K562 (cell line): Measurements from ENCODE around the gene RRP7A. TPM values are rescaled to one million over a fixed set of nuclear protein-coding genes. Genes with fewer than 3 reads are reported as not detected.

ENCODE experiments used
- ATAC-seq: fragments of 200-7000 bp; cut with Tn5 transposase; 3 replicates; pipeline ENCODE4 v1.9.1; 2020; ENCODE audit warnings: moderate library complexity
- Bru-seq: library from RNA; stranded (reverse); fragments of 400-500 nt; gene quantifications from one replicate; lab custom pipeline; 2021; lab: Mats Ljungman, UMichigan
- BruChase-seq, 2 experiments: library from RNA; stranded (reverse); fragments of 400-500 nt; gene quantifications; one replicate each; lab custom pipeline; 2021; lab: Mats Ljungman, UMichigan
- BruUV-seq: library from RNA; stranded (reverse); fragments of 400-500 nt; replicated peaks from 2 replicates; lab custom pipeline; 2021; lab: Mats Ljungman, UMichigan
- CTCF ChIA-PET: fragments of 300-600 bp; formaldehyde crosslinking; extraction: SDS; loops from one replicate; lab custom pipeline; 2021; ENCODE audit warnings: low intra/inter-chr PET ratio; lab: Yijun Ruan, JAX
- POLR2A ChIA-PET: fragments of 300-600, 350-650 bp; sonication (Branson Sonifier 250); formaldehyde crosslinking; extraction: SDS; loops from one replicate; lab custom pipeline; 2021; ENCODE audit warnings: antibody characterized with exemption, inconsistent platforms; lab: Yijun Ruan, JAX
- DNase-seq, 4 experiments: peaks; one replicate each; pipeline versions ENCODE4 v3.0.0 to v3.0.0-alpha.2; 2011 to 2018; ENCODE audit warnings: low spot score in 3 of 4, mixed read lengths in 3 of 4; ENCODE audit errors: extremely low read depth in 1 of 4
- FAIRE-seq: peaks from 2 replicates; lab custom pipeline; 2011; peaks lifted over from hg19 to GRCh38; lab: Jason Lieb, UNC
- H2AFZ ChIP-seq: 2 replicates; pipeline ENCODE4 v1.6.0; 2011; ENCODE audit warnings: low read depth, low read length, control low read depth, inconsistent platforms
- H3K27ac ChIP-seq: fragments of 200-600 bp; 3 replicates; pipeline ENCODE4 v1.8.0; 2011; ENCODE audit warnings: low read depth, mild to moderate bottlenecking, control low read depth, inconsistent platforms, low read length, moderate library complexity, mixed read lengths; ENCODE audit errors: extremely low read depth
- H3K27me3 ChIP-seq, 2 experiments: fragments of 300-600 bp in 1 of 2; 2 replicates in 1 of 2; 3 replicates in 1 of 2; pipeline versions ENCODE4 v1.6.0 to v1.8.0; 2011; ENCODE audit warnings: inconsistent platforms in 2 of 2, low read length in 2 of 2, mild to moderate bottlenecking in 1 of 2, mixed read lengths in 1 of 2, moderate library complexity in 1 of 2; ENCODE audit not compliant: control insufficient read depth in 2 of 2, insufficient read depth in 2 of 2
- H3K36me3 ChIP-seq: fragments of 300-600 bp; 3 replicates; pipeline ENCODE4 v1.8.0; 2011; ENCODE audit warnings: mild to moderate bottlenecking, low read length, inconsistent platforms; ENCODE audit not compliant: control insufficient read depth, insufficient read depth
- H3K4me1 ChIP-seq, 2 experiments: fragments of 200-600 bp in 1 of 2; replicated peaks in 1 of 2; 2 replicates in 1 of 2; 3 replicates in 1 of 2; pipeline versions ENCODE4 v1.5.1 to v1.8.0; 2011; ENCODE audit warnings: inconsistent platforms in 2 of 2, low read length in 2 of 2, mild to moderate bottlenecking in 1 of 2, mixed read lengths in 1 of 2, moderate library complexity in 1 of 2; ENCODE audit not compliant: control insufficient read depth in 2 of 2, insufficient read depth in 2 of 2
- H3K4me2 ChIP-seq: 2 replicates; pipeline ENCODE4 v1.6.1; 2011; ENCODE audit warnings: low read length, control low read depth, inconsistent platforms, mixed read lengths; ENCODE audit not compliant: insufficient read depth
- H3K4me3 ChIP-seq: fragments of 200-600 bp; sonication (generic), shearing (Covaris generic); 2 replicates; pipeline ENCODE4 v1.5.1; 2016; ENCODE audit warnings: control low read depth, inconsistent platforms
- H3K79me2 ChIP-seq: fragments of 200-600 bp; 3 replicates; pipeline ENCODE4 v1.8.0; 2011; ENCODE audit warnings: low read length, inconsistent platforms; ENCODE audit not compliant: control insufficient read depth, insufficient read depth
- H3K9ac ChIP-seq, 2 experiments: 2 replicates each; pipeline versions ENCODE4 v1.6.0 to v1.6.1; 2011; ENCODE audit warnings: low read depth in 2 of 2, low read length in 2 of 2, control low read depth in 1 of 2, inconsistent platforms in 1 of 2, mild to moderate bottlenecking in 1 of 2, mixed read lengths in 1 of 2; ENCODE audit not compliant: insufficient read depth in 1 of 2
- H3K9me1 ChIP-seq: one replicate; pipeline ENCODE4 v1.6.0; 2011; ENCODE audit warnings: inconsistent platforms, mild to moderate bottlenecking, low read length, moderate library complexity; ENCODE audit not compliant: control insufficient read depth, insufficient read depth
- H3K9me3 ChIP-seq: replicated peaks from 2 replicates; pipeline ENCODE4 v1.5.1; 2011; ENCODE audit warnings: low read depth, low read length, inconsistent platforms; ENCODE audit not compliant: control insufficient read depth, insufficient read depth
- H4K20me1 ChIP-seq: replicated peaks from 2 replicates; pipeline ENCODE4 v1.6.1; 2011; ENCODE audit warnings: low read length, inconsistent platforms, mixed read lengths; ENCODE audit not compliant: control insufficient read depth, insufficient read depth
- DACH1 ChIP-seq: fragments of 450-650 bp; IDR thresholded peaks from 2 replicates; pipeline ENCODE4 v1.6.1; 2018; ENCODE audit not compliant: partially characterized antibody
- MNT ChIP-seq, 2 experiments: fragments of 450-650 bp; conservative IDR thresholded peaks; 2 replicates each; pipeline ENCODE4 v1.6.1; 2017; ENCODE audit warnings: mild to moderate bottlenecking in 2 of 2, moderate library complexity in 2 of 2
- MYC ChIP-seq, 2 experiments: fragments of 250-450 bp in 1 of 2; sonication (Bioruptor Pico) in 1 of 2; IDR thresholded peaks; 2 replicates each; pipeline versions ENCODE4 v1.5.1 to v1.6.1; 2012 to 2021; ENCODE audit warnings: low read depth in 2 of 2, borderline replicate concordance in 1 of 2, improper control_type of control experiment in 1 of 2, low read length in 1 of 2, mild to moderate bottlenecking in 1 of 2, moderate library complexity in 1 of 2
- NELFE ChIP-seq: IDR thresholded peaks from 2 replicates; pipeline ENCODE4 v1.6.1; 2011; ENCODE audit warnings: mild to moderate bottlenecking; ENCODE audit not compliant: insufficient read depth, insufficient read length
- NRF1 ChIP-seq, 2 experiments: fragments of 450-650 bp; IDR thresholded peaks in 1 of 2; conservative IDR thresholded peaks in 1 of 2; 2 replicates each; pipeline ENCODE4 v1.6.1; 2014; ENCODE audit warnings: mild to moderate bottlenecking in 2 of 2
- PRDM10 ChIP-seq: fragments of 450-650 bp; IDR thresholded peaks from 2 replicates; pipeline ENCODE4 v1.6.1; 2018; ENCODE audit not compliant: partially characterized antibody
- RBBP5 ChIP-seq: fragments of 200-600 bp; sonication (generic); IDR thresholded peaks from 2 replicates; pipeline ENCODE4 v1.6.1; 2012; ENCODE audit warnings: borderline replicate concordance, mild to moderate bottlenecking, low read length, control low read depth, inconsistent platforms; ENCODE audit not compliant: insufficient read depth, poor library complexity, severe bottlenecking
- SUPT5H ChIP-seq: fragments of 450-650 bp; IDR thresholded peaks from 2 replicates; pipeline ENCODE4 v1.6.1; 2016
- WGBS: fragments of 100-300 bp; shearing (Covaris generic); methylation state at CpG from one replicate; pipeline ENCODE4 v1.1.6; 2016; ENCODE audit warnings: low coverage, mixed read lengths; ENCODE audit not compliant: insufficient coverage; ENCODE audit errors: missing lambda C conversion rate; 5-methylcytosine and 5-hydroxymethylcytosine counted together
- in situ Hi-C: fragments of 300-500 bp; cut with MboI; formaldehyde crosslinking; loops from 4 replicates; pipeline ENCODE4 v1.15.0; 2018; ENCODE audit warnings: inconsistent platforms, mixed read lengths
- intact Hi-C: fragments of 100-400 bp; cut with micrococcal nuclease; formaldehyde crosslinking; loops from 2 replicates; pipeline ENCODE4 v1.14.2; 2022
- long read RNA-seq, 3 experiments: library from polyadenylated mRNA in 2 of 3; library from RNA in 1 of 3; unstranded in 2 of 3; stranded (forward) in 1 of 3; transcript quantifications; one replicate each; pipeline ENCODE4 v2.0.0, GENCODE V29; 2019 to 2022
- polyA minus RNA-seq, 3 experiments: library from RNA; depleted of rRNA, polyadenylated mRNA; stranded (reverse); fragments of >200 nt; gene quantifications; 2 replicates each; pipeline ENCODE4 v1.2.3, GENCODE V29; 2011
- polyA plus RNA-seq, 8 experiments: library from polyadenylated mRNA; depleted of rRNA in 4 of 8; stranded (reverse) in 5 of 8; unstranded in 3 of 8; fragments of >200 nt; fragmentation: Nextera tagmentation in 2 of 8; fragmentation: Illumina TruSeq in 1 of 8; extraction: Ambion mirVana in 2 of 8; extraction: Trizol in 1 of 8; gene quantifications; 2 replicates each; pipeline versions ENCODE4 v1.2.1 to v1.2.3, GENCODE V29; 2011 to 2014; ENCODE audit warnings: inconsistent platforms in 1 of 8, missing spikeins in 1 of 8
- total RNA-seq, 7 experiments: library from RNA; depleted of rRNA in 6 of 7; stranded (reverse); fragments of >200 nt in 6 of 7; fragmentation: Illumina TruSeq in 2 of 7; extraction: Trizol in 2 of 7; gene quantifications; 2 replicates each; pipeline versions ENCODE4 v1.2.1 to v1.2.3, GENCODE V29; 2011 to 2021; ENCODE audit warnings: low replicate concordance in 1 of 7

RRP7A gene
- total RNA-seq (2011; cell fraction: chromatin; rRNA removed; ENCODE audit: low replicate concordance) = 17.1 and 44.0 TPM in 2 replicates
- total RNA-seq (2011; cell fraction: nucleolus; rRNA removed) = 34.3 and 41.7 TPM in 2 replicates
- 23.6 and 25.4 TPM in 2 replicates for total RNA-seq (2011; cell fraction: nucleoplasm; rRNA removed)
- total RNA-seq (2014; rRNA removed) = 42.3 and 48.9 TPM in 2 replicates
- total RNA-seq (2014; rRNA removed; fragmentation: Illumina TruSeq; extraction: Trizol) = 29.7 and 34.6 TPM in 2 replicates
- total RNA-seq (2015; rRNA removed; fragmentation: Illumina TruSeq; extraction: Trizol) = 39.7 and 40.3 TPM in 2 replicates
- 74.1 and 82.6 TPM in 2 replicates for total RNA-seq (2021)
- polyA plus RNA-seq (2011; rRNA removed) = 28.3 and 39.3 TPM in 2 replicates
- 23.0 and 37.5 TPM in 2 replicates for polyA plus RNA-seq (2011; cell fraction: cytosol; rRNA removed)
- 14.2 and 22.3 TPM in 2 replicates for polyA plus RNA-seq (2011; cell fraction: nucleus; rRNA removed)
- polyA plus RNA-seq (2012) = 23.0 and 42.9 TPM in 2 replicates
- 51.9 and 69.1 TPM in 2 replicates for polyA plus RNA-seq (2014; fragmentation: Illumina TruSeq; extraction: Trizol)
- 10 to 100 TPM in 1 of 2 experiments, 1 to 10 TPM in 1; 3.4 to 12.9 TPM for polyA plus RNA-seq (2014; fragmentation: Nextera tagmentation; extraction: Ambion mirVana)
- 45.8 and 47.0 TPM in 2 replicates for polyA plus RNA-seq (2014; rRNA removed)
- 13.4 and 13.8 TPM in 2 replicates for polyA minus RNA-seq (2011; rRNA and poly(A)+ RNA removed)
- 8.6 and 16.2 TPM in 2 replicates for polyA minus RNA-seq (2011; cell fraction: cytosol; rRNA and poly(A)+ RNA removed)
- polyA minus RNA-seq (2011; cell fraction: nucleus; rRNA and poly(A)+ RNA removed) = 12.3 and 13.2 TPM in 2 replicates
- percentile 86 among the genes with signal in this experiment for Bru-seq, nascent RNA
- BruChase-seq, experiment 1, labeled RNA remaining after a 2-hour chase = percentile 74 among the genes with signal in this experiment
- BruChase-seq, experiment 2, labeled RNA remaining after a 6-hour chase = percentile 72 among the genes with signal in this experiment
- long read RNA-seq, experiment 1, transcript RRP7A-201 (7 exons, 3,801 nt) = major isoform, 266 of 472 reads
- long read RNA-seq, experiment 1, partial matches to known transcripts = 119 of 472 reads
- long read RNA-seq, experiment 1, other reads (novel, unspliced or antisense) = 87 of 472 reads
- long read RNA-seq, experiment 2, transcript RRP7A-201 (7 exons, 3,801 nt) = major isoform, 44 of 147 reads
- long read RNA-seq, experiment 2, partial matches to known transcripts = 35 of 147 reads
- long read RNA-seq, experiment 2, other reads (novel, unspliced or antisense) = 68 of 147 reads
- long read RNA-seq, experiment 3, transcript RRP7A-201 (7 exons, 3,801 nt) = major isoform, 175 of 199 reads
- long read RNA-seq, experiment 3, partial matches to known transcripts = 7 of 199 reads
- long read RNA-seq, experiment 3, other reads (novel, unspliced or antisense) = 17 of 199 reads

DNA sequence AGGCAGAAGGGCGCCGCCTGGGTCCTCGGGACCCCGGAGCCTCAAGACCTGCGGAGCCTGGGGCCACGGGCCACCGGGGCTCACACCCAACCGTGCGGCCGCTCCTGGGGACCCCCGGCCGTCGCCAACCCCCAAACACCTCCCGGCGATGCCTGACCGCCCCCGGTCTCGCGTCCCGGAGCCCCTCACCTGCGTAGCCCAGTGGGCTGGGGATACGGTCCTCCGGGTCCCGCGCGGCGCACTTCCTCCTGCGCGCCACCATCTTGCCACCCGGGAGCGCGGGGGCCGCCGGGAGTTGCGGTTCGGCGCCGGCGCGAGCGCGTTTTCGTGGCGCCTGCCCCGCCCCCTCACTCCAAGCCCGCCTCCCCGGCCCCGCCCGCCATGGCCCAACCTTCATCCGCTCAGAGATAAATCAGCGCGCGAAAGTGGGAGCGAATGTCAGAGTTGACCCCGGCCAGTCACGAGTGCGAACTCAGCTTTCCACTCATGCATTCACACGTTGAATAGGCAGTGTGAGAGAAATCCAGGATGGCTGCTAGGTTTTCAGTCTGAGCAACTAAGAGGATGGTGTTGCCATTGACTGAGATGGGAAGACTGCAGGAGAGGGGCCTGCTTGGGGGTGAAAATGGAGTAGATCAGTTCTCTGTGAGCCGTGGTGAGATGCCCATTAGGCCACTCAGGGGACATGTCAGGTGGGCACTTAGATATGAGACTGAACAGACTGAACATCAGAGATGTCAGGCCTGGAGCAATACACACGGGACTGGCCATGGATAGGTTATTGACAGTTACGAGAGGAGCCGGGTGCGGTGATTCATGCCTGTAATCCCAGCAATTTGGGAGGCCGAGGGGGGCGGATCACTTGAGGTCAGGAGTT is at the start of gene RRP7A:
Gene RRP7A, minus strand, starts transcription at position 272 of the 877 bp plus-strand sequence. Its CDS starts 10 bp downstream, at position 262.
- ChIA-PET POLR2A (no interaction called here), CTCF (no interaction called here)
- peak within 1 kb of the TSS; percentile 76 to 95 for H3K9ac ChIP-seq
- H2AFZ ChIP-seq = peak within 1 kb of the TSS; percentile 79
- peak within 1 kb of the TSS; percentile 70; the same call in 2 of the 3 replicates for H3K27ac ChIP-seq
- ATAC-seq (peak; percentile 98), FAIRE-seq (peak; percentile 74), DNase-seq (peak; percentile 72 to 88 (median 75))
- in situ Hi-C loops (no loop called here), intact Hi-C loops (no loop called here)
- H3K9me3 ChIP-seq = no peaks in the 10 kb centered on the region
- no peaks in the 10 kb centered on the region for H4K20me1 ChIP-seq
- H3K36me3 ChIP-seq = peaks cover 23% of the 10 kb centered on the region; the same call in 1 of the 3 replicates
- 3% methylated on average over 20 of the region's 65 CpGs for WGBS
- H3K79me2 ChIP-seq = peaks cover 24% of the 10 kb centered on the region
- H3K9me1 ChIP-seq = no peaks in the 10 kb centered on the region
- H3K4me2 ChIP-seq = peak within 1 kb of the TSS; percentile 71
- BruUV-seq = no TSS peak
- H3K27me3 ChIP-seq = no peaks in the 10 kb centered on the region
- H3K4me3 ChIP-seq = peak within 1 kb of the TSS; percentile 58
- peaks cover 4 to 18% of the 10 kb centered on the region in 2 experiments; a peak in 3 of 5 replicates for H3K4me1 ChIP-seq
- peak; percentile 78 to 80 for TF ChIP-seq NRF1 (conservative IDR thresholded peaks at IDR 0.05 in 1 of 2, IDR thresholded peaks at IDR 0.05 in 1 of 2)
- TF ChIP-seq RBBP5 = peak; percentile 74
- TF ChIP-seq MNT (conservative IDR thresholded peaks at IDR 0.05) = peak in 1 of 2 experiments; percentile 66; a peak in 3 of 4 replicates
- peak; percentile 59; the same call in 1 of the 2 replicates for TF ChIP-seq MYC (IDR thresholded peaks at IDR 0.05; ENCODE audit: low read depth, low read length)
- TF ChIP-seq MYC (CRISPR knock-in tag; IDR thresholded peaks at IDR 0.05; ENCODE audit: borderline replicate concordance, low read depth) = no peak
- no peak for TF ChIP-seq DACH1
- no peak for TF ChIP-seq NELFE
- peak; percentile 59; the same call in 1 of the 2 replicates for TF ChIP-seq SUPT5H
- TF ChIP-seq PRDM10 = no peak
